Peyer's patch (tissue), 4 donors: ENCODE measurements around the gene SLC7A10.

ENCODE experiments used
- POLR2A ChIP-seq, 2 donors: fragments of 450-650 bp; IDR thresholded peaks; one replicate each; pipeline ENCODE4 v1.5.1; 2017; ENCODE audit warnings: antibody characterized with exemption in 2 of 2, mild to moderate bottlenecking in 2 of 2, moderate library complexity in 2 of 2
- TF ChIP-seq, protein P1 (sequence below), 6 experiments: fragments of 450-650 bp in 4 of 6; fragments of 200-600 bp in 2 of 6; sonication (generic) in 1 of 6; IDR thresholded peaks; one replicate each; pipeline ENCODE4 v1.5.1; 2017 to 2019; ENCODE audit warnings: antibody characterized with exemption in 6 of 6, mild to moderate bottlenecking in 3 of 6, moderate library complexity in 1 of 6

- TF ChIP-seq, protein P1, sequence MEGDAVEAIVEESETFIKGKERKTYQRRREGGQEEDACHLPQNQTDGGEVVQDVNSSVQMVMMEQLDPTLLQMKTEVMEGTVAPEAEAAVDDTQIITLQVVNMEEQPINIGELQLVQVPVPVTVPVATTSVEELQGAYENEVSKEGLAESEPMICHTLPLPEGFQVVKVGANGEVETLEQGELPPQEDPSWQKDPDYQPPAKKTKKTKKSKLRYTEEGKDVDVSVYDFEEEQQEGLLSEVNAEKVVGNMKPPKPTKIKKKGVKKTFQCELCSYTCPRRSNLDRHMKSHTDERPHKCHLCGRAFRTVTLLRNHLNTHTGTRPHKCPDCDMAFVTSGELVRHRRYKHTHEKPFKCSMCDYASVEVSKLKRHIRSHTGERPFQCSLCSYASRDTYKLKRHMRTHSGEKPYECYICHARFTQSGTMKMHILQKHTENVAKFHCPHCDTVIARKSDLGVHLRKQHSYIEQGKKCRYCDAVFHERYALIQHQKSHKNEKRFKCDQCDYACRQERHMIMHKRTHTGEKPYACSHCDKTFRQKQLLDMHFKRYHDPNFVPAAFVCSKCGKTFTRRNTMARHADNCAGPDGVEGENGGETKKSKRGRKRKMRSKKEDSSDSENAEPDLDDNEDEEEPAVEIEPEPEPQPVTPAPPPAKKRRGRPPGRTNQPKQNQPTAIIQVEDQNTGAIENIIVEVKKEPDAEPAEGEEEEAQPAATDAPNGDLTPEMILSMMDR (IDR thresholded peaks at IDR 0.05) = no peak
- TF ChIP-seq POLR2A (IDR thresholded peaks at IDR 0.05) = no peak
These were observed 21.2 kb upstream of the SLC7A10 start for GRCh38 chr19:33246709-33247440.
